DLD1 (cell line): Measurements from ENCODE around the gene NT5DC2.

Source experiments
- in situ Hi-C: cut with HindIII; loops from 2 replicates; pipeline ENCODE4 v1.10.0; 2017; ENCODE audit warnings: low sequenced_read_pairs

The NT5DC2 gene

DNA sequence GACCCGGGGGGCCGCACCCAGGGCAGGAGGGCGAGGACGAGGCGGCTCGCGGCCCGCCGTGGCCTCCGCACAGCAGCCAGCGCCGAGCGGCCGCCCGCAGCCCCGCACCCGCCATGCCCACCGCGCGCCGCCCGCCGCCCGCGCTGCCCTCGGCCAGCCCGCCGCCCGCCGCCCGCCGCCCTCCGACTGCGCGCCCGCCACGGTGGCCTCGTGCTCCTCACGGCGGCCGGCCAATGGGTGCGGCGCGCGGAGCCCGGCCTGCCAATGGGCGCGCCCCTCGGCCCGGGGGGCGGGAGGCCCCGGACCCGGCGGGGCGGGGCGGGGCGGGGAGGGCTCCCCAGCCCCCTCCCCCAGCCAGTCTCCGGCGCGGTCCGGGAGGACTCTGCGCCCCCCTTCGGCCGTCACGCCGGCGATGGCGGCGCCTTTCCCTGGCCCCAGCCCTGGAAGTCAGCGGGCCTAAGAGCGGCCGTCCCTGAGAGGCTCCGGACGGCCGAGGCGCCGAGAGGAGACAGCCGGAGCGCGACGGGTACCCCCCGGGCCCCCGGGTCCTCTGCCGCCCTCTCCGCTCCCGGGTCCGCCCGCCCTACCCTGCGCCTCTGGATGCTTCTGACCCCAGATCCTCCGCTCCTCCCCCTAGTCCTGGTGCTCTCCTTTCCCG is at the start of gene NT5DC2:
Gene NT5DC2 (minus strand): TSS at position 235 of the 658 bp plus-strand sequence. CDS start 120 bp downstream, at position 115.
- in situ Hi-C loops: no loop called here

DNA sequence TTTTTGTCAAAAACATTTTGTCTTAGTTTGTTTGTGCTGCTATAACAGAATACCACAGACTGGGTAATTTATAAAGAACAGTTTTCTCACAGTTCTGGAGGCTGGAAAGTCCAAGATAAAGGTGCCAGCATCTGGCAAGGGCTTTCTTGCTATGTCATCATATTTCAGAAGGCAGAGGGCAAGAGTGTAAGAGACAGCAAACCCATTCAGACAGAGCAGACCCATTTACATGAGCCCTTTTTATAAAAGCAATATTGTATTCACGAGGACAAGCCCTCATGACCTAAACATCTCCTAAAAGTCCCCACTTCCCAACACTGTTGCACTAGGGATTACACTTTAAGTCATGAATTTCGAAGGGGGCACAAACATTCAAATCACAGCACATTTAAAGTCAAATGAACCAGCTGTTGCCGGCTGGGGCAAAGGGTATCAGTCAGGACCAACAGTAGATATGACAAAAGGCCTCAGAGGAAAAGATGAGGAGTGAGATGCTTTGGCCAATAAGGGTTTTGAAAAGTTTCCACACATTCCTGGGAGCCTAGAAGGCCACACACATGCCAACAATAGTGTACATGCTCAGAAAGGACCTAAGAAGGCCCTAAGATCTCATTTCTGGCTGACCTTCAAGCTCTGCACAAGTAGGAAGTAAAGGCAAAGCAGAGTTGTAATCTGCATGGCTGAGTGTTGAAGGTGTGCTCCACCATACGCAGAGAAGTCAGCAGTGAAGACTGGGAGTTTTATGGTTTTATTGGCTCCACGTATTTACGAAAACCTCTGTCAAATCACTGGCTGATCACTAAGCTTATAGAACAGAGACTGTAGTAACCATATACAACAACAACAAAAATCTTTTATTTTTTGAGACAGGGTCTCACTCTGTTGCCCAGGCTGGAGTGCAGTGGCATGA is 40.7 kb upstream of the NT5DC2 start:
- in situ Hi-C loops: no loop called here

DNA sequence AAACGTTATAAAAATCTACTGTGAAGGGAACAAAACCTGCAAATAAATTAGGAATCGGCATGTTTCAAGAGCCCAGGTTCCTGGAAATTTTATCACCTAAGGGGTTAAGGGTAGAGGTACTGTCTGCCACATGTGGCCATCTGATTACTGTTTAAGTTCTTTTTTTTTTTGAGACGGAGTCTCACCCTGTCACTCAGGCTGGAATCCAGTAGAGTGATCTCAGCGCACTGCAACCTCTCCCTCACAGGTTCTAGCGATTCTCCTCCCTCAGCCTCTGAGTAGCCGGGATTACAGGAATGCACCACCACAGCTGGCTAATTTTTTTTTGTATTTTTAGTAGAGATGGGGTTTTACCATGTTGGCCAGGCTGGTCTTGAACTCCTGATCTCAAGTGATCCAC is 38.6 kb upstream of the NT5DC2 start:
- in situ Hi-C loops: no loop called here

DNA sequence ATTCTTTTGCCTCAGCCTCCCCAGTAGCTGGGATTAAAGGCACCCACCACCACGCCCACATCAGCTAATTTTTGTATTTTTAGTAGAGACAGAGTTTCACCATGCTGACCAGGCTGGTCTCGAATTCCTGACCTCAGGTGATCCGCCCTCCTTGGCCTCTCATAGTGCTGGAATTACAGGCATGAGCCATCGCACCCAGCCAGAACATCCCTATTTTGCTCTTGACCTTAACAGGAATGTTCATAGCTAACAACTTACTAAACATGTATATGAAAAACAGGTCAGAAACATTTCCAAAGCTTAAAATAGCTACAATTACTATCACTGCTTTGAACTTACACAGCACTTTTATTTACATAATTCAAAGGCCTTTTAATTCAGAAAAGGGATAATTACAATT is 36.4 kb upstream of the NT5DC2 start:
- in situ Hi-C loops: no loop called here

DNA sequence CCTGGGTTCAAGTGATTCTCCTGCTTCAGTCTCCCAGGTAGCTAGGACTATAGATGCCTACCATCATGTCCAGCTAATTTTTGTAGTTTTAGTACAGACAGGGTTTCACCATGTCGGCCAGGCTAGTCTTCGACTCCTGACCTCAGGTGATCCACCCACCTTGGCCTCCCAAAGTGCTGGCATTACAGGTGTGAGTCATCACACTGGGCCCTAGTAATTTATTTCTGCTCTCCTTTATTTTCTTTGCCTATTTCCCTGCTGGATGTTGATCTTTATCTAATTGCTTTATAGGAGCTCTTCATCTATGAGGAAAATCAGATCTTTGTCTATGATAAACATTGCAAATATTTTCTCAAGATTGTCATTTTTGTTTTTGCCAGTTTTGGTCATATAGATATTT is 34.4 kb upstream of the NT5DC2 start:
- in situ Hi-C loops: no loop called here

DNA sequence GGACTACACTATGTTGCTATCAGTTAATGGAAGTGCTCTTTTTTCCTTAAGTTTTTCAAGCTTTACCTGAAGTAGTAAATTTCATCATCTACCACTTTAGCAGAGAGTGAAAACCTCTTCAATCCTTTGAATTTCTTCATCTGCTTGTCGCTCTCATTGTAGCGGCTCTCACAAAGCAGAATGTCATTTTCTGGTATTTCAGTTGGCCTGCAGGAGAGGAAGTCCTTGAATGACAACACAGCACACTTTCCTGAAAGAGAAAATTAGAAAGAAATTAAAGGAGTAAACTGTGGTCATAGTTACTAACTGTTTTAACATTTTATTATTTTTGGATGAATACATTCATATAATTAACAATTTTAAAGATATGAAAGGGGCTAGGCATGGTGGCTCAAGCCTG is 30.3 kb upstream of the NT5DC2 start:
- in situ Hi-C loops: no loop called here

DNA sequence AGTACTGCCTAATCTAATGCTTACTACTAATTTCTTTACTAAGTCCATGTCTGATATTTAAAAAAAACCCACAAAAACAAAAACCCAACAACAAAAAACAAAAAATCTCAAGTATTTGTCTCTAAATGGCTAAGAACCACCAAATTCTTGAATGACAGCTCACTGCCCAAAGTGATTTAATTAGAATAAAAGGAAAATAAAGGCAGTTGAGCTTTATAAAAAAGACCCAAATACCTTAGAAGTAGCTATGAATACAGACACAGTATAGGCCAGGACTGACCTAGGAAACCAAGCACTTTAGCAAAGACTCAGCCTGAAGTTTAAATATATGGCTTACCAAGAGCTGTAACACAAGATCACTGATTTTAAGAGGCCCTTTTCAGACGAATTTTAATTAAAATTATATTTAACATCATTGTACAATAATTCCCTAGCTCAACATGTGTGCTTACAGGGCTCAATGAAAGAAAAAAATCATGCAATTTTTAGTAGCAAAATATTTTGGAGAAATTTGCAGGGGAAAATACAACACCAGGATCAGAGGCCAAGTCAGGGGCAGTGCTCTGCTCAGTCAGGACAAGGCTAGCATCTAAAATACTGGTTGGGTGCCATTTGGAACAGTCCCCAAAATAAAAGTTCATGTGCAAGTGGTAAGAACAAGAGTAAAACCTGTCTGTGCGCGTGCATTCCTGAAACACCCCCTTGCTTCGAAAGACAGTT is 27.5 kb upstream of the NT5DC2 start:
- in situ Hi-C loops: no loop called here

DNA sequence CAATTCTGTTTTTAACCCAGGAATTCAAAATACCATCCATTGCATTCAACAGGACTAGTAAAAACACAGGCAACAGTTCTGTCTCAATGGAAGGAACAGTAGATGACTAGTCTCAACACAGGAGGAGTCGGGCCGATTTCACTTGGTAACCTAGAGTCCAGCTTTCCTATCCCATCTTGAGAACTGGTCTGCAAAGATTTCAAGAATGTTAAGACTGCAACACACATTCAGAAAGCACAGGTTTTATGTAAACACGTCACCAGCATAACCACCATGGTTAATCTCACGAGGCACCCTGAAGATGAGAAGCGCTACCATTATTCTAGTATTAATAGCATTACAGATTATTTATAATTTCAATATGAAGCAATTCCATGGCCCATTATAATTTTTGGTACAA is 24.8 kb upstream of the NT5DC2 start:
- in situ Hi-C loops: no loop called here

DNA sequence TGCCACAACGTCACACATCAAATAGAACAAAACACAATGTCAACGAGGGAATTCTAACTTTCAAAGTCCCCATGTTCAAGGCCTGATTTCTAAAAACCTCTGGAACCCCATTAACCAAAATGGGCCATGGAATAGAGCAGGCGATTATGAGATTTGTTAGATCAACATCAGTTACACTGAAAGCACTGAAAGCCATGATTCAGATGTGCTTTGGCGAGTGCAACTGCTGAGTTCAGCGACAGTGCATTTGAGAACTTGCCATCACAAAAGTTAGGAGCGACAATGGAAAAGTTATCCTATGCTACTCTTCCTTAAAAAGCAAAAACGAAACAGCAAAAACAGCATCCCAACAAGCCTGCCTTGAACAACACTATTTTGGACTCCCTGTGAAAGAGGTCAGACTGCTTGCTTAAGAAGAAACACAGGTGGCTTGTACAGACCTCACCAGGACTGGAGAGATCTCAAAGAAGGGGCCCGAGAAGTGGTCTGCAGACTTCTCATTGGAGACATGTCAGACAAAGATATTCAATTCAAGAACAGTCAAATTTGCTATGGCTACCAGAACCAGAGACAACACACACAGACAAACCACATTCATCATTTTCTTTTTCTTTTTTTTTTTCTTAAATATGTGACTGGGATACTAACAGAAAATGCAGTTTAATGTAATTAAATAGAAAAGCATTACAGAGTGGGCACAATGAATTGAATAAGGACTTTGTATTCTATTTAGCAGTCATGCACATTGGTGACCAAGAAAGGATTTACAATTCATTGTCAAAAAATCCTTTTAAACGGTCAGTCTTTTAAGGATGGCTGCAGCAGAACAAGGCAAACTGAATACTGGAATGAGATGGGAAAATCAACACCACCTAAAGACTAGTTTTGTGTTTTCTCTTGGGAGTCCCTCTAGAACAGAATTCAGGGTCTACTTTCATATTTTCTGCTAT is 23.6 kb upstream of the NT5DC2 start:
- in situ Hi-C loops: no loop called here

DNA sequence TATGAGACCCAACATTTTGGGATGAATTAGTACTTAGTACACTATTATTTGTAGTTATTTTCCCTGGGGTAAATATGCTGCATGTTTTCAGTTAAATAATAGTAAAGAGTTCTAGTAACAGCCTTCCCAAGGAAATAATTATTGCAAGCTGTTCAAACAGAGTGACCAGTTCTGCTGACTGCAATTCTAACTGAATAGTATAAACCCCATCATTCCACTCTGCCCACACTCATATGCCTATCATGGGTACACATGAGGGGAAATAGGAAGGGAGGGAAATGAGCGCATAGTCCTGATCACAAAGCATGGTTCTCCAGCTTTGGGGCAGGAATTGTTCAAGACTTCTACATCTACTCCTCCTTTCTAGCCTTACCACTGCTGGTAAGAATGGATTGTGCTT is 21.4 kb upstream of the NT5DC2 start:
- in situ Hi-C loops: no loop called here

DNA sequence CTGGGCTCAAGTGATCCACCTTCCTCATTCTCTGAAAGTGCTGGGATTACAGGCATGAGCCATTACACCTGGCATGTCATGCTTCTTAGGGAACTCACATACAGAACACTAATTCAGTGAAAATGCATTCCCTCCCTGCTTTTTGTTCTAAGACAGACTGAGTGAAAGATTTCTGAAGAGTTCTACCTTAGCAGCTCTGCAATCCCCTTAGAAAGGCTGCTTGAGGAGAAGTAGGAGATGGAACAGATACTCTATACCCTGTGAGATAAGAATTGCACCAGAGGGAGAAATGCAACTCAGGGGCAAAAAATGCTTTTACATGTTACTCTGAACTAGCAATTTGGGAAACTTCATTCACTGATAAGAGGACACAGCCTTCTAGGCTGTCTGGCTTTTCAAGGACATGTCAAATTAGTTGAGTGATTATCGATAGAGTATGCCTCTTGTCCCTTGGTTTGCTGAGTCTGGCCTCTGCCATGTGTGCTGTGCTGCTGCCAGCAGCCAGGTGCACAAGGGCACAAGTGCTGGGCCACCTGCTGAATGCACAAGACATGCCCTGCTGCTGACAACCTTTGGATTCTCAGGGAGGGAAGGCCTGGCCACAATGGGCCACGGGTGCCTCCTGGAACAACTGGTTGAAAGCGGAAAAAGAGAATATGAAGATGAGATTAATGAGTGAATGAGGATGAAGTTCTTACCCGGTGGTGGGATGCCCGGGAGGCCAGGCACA is 20.5 kb upstream of the NT5DC2 start:
- in situ Hi-C loops: no loop called here

DNA sequence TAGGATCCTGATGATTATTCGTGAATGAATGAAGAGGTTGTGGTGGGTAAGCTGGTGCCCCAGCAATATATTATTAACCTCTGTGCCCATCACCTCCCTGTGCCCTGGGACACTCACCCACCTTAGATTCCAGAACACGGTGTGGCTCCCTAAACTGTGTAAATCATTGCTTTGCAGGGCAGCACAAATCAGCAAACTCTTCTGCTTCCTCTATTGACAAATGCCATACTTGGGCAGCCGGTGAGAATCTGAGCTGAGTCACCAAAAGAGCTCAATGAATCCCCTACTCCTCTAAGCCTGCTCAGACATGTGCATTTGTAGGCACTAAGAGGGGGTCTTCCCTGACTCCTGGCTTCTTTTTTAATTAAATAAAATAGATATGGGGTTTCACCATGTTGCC is 18.4 kb upstream of the NT5DC2 start:
- in situ Hi-C loops: no loop called here

DNA sequence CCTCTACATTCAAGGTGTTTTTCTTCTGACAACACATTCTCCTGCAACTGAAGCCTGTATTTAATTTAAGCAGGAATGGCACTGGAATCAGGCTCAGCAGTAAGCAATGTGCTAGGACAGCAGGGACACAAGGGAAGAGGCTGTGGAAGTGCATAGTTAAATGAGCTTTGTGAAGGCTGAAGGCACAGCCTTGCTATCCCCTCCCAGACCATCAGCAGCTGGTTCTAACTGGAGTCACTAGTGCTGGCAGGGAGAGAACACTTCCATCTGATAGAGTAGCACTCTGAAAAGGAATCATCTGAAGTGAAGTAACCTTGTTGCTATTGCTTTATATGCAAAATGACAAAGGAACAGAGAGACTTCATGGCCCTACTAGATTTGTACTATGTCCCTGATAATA is 17.5 kb upstream of the NT5DC2 start:
- in situ Hi-C loops: no loop called here

DNA sequence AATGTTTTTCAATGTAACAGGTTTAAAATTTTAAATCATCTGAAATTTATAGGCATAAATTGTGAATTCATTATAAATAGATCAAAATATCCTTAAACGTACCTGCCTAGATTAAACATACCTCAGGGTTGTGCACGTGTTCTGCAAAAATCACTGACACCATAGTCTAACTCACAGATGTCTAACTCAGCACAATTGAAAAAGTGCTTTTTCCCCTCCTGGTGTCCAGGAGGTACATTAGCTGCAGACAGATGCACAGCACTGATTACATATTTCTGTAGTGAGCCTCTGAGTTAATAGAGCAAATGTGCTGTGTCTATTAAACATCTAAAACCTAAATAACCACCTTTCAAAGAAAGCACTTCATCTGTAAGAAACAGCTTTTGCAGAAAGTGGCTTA is 13.5 kb upstream of the NT5DC2 start:
- in situ Hi-C loops: no loop called here

DNA sequence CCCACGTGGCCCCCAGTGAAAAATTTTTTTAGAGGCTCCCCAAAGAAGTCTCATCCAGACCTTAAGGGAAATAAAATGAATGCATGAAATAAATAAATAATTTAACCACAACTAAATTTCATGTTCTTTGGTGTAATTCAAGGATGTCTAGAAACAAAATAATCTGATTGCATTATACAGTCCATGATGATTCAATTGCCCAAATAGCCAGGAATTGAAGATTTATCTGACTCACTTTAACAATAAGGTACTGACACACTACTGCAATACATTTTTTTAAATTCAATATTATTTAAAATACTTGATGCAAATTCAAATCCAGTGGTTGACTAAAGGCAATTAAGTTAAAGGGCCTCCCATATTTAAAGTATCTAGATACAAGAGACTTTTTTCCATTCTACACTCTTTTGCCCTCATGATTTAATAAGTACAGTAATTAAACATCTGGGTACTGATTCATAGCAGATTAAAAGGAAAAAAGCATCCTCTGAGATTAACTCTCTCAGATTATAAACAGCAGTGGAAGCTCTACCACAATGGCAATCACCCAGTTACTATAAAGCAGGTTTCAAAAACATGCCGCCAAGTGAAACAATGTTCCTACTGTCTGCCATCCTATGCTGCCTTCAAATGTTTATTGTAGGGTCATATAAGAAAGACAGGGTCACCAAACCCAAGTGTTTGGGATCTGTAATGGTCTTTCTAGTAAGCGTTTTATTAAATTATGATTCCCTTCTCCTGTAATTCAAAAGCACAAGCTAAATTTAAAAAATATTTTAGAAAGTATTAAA is 12.6 kb upstream of the NT5DC2 start:
- in situ Hi-C loops: no loop called here

DNA sequence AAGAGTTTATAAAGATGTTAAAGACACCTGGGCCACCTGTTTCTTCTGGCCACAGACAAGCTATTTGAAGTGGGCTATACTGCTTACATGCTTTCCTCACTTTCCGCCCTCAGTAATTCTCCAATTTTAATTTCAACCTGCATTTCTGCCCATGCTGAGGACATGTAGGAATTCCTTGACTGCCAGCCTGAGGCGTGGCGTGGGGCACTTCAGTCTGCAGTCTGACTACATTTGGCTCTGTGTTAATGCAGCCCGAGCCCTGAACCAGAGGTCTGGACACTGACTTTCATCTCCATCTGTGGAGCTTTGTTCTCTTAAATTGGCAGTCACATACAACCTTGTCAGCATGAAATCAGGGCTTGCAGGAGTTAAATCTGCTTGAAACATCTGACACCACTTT is 11.3 kb upstream of the NT5DC2 start:
- in situ Hi-C loops: no loop called here

DNA sequence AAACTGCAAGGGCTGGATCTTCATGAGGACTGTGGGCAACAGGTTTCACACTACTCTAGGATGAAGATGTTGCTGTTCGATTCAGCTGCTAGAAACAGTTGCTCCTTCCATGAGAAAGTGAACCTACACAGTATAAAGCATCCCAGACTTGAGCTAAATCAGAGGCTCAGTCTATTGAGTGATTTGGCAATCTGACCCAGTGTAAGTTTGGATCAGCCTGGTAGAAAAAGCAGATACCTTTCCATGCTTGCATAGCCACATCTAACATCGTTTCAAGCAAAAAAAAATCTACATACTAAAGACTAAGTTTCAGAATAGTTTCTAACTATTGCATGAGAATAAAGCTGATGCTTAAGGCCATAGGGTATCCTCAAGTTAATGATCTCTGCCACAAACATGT is 7.4 kb upstream of the NT5DC2 start:
- in situ Hi-C loops: no loop called here

DNA sequence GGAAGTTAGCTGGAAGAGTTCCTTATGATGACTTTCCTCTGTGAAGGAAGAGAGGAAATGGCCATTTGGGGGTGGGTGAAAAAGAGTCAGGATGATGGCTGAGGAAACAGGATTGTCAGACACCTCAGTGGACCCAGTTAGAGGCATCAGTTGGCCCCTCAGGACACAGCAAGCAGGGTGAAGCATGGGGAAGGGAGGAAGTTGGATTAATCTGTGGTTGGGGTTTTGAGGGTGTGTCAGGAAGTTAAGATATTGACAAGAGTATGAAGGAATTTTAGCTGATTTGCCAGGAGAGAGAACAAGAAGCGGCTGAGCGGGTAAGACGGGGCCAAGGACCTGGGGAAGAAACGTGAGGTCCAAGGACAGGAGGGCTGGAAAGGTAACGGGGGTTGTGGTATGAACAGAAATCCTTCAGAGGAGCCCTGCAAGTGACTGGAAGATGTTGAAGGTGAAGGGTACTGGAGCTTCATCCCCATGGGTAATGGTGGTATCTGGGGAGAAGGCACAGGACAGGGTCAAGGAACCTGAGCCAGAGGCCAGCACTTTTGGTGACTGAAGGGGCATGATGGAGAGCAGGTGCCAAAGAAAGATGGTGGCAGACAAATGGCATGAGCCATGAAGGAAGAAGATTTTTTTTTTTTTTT is 5.5 kb upstream of the NT5DC2 start:
- in situ Hi-C loops: no loop called here
